HEK293 (cell line): ENCODE measurements around the gene ARR3.

Experiments used
- CTCF ChIA-PET: fragments of 350-600 bp; formaldehyde crosslinking; extraction: SDS; loops from one replicate; lab custom pipeline; 2021; ENCODE audit warnings: antibody characterized with exemption; lab: Yijun Ruan, JAX
- POLR2A ChIA-PET: fragments of 300-600 bp; formaldehyde crosslinking; extraction: SDS; loops from one replicate; lab custom pipeline; 2020; ENCODE audit warnings: antibody characterized with exemption, inconsistent platforms; lab: Yijun Ruan, JAX
- H3K27ac ChIP-seq: fragments of 200-500 bp; sonication (Bioruptor generic); 2 replicates; pipeline ENCODE4 v1.5.1; 2014; ENCODE audit warnings: low read depth, low read length, control low read depth, inconsistent platforms; ENCODE audit errors: extremely low read depth
- H3K36me3 ChIP-seq, 2 experiments: fragments of 200-500 bp in 1 of 2; sonication (Bioruptor generic) in 1 of 2; 1 replicate in 1 of 2; 2 replicates in 1 of 2; pipeline ENCODE4 v1.5.1; 2014 to 2017; ENCODE audit warnings: inconsistent platforms in 2 of 2, low read length in 2 of 2; ENCODE audit not compliant: control insufficient read depth in 2 of 2, insufficient read depth in 1 of 2
- H3K4me1 ChIP-seq: fragments of 200-500 bp; sonication (Bioruptor generic); 2 replicates; pipeline ENCODE4 v1.5.1; 2014; ENCODE audit warnings: mild to moderate bottlenecking, low read length, inconsistent platforms; ENCODE audit not compliant: control insufficient read depth, insufficient read depth
- H3K4me3 ChIP-seq: 2 replicates; pipeline ENCODE4 v1.5.1; 2011; ENCODE audit warnings: low read depth, mild to moderate bottlenecking, control low read depth, low read length, moderate library complexity
- H3K9me3 ChIP-seq: fragments of 200-500 bp; sonication (Bioruptor generic); 2 replicates; pipeline ENCODE4 v1.5.1; 2014; ENCODE audit warnings: low read depth, low read length, inconsistent platforms; ENCODE audit not compliant: control insufficient read depth, insufficient read depth
- IKZF3 ChIP-seq: fragments of 450-650 bp; IDR thresholded peaks from 2 replicates; pipeline ENCODE4 v1.5.0; 2018; ENCODE audit warnings: missing biosample characterization, mild to moderate bottlenecking, missing genetic modification characterization, moderate library complexity
- KLF1 ChIP-seq: fragments of 450-650 bp; formaldehyde crosslinking; IDR thresholded peaks from 2 replicates; pipeline ENCODE4 v1.5.1; 2016; ENCODE audit warnings: missing biosample characterization, missing genetic modification characterization
- KLF9 ChIP-seq: fragments of 450-650 bp; formaldehyde crosslinking; IDR thresholded peaks from 2 replicates; pipeline ENCODE4 v1.5.1; 2016; ENCODE audit warnings: missing biosample characterization, missing genetic modification characterization, low read depth
- REPIN1 ChIP-seq: fragments of 450-650 bp; formaldehyde crosslinking; IDR thresholded peaks from 2 replicates; pipeline ENCODE4 v1.5.1; 2017; ENCODE audit warnings: missing biosample characterization, missing genetic modification characterization, low read depth
- REST ChIP-seq: fragments of 450-650 bp; formaldehyde crosslinking; IDR thresholded peaks from 2 replicates; pipeline ENCODE4 v1.5.1; 2016; ENCODE audit warnings: missing biosample characterization, missing genetic modification characterization
- ZBTB44 ChIP-seq: fragments of 450-650 bp; IDR thresholded peaks from 2 replicates; pipeline ENCODE4 v1.5.1; 2018; ENCODE audit warnings: missing biosample characterization, mild to moderate bottlenecking, missing genetic modification characterization
- ZBTB8A ChIP-seq: fragments of 450-650 bp; formaldehyde crosslinking; IDR thresholded peaks from 2 replicates; pipeline ENCODE4 v1.5.1; 2016; ENCODE audit warnings: missing biosample characterization, missing genetic modification characterization
- ZFP3 ChIP-seq: fragments of 450-650 bp; formaldehyde crosslinking; IDR thresholded peaks from 2 replicates; pipeline ENCODE4 v1.5.1; 2016; ENCODE audit warnings: low read depth, missing biosample characterization, missing genetic modification characterization
- ZNF140 ChIP-seq: fragments of 450-650 bp; formaldehyde crosslinking; IDR thresholded peaks from 2 replicates; pipeline ENCODE4 v1.5.1; 2016; ENCODE audit warnings: missing biosample characterization, missing genetic modification characterization
- ZNF148 ChIP-seq: fragments of 450-650 bp; formaldehyde crosslinking; IDR thresholded peaks from 2 replicates; pipeline ENCODE4 v1.5.0; 2017; ENCODE audit warnings: missing biosample characterization, missing genetic modification characterization, borderline replicate concordance
- ZNF202 ChIP-seq: fragments of 450-650 bp; formaldehyde crosslinking; IDR thresholded peaks from 2 replicates; pipeline ENCODE4 v1.5.1; 2016; ENCODE audit warnings: missing biosample characterization, missing genetic modification characterization, borderline replicate concordance
- ZNF23 ChIP-seq: fragments of 450-650 bp; formaldehyde crosslinking; IDR thresholded peaks from 2 replicates; pipeline ENCODE4 v1.5.1; 2016; ENCODE audit warnings: missing biosample characterization, missing genetic modification characterization, borderline replicate concordance
- ZNF571 ChIP-seq: fragments of 450-650 bp; formaldehyde crosslinking; IDR thresholded peaks from 2 replicates; pipeline ENCODE4 v1.5.0; 2017; ENCODE audit warnings: missing biosample characterization, missing genetic modification characterization
- ZNF580 ChIP-seq: fragments of 450-650 bp; formaldehyde crosslinking; IDR thresholded peaks from 2 replicates; pipeline ENCODE4 v1.5.1; 2016; ENCODE audit warnings: missing biosample characterization, missing genetic modification characterization
- ZNF623 ChIP-seq: fragments of 450-650 bp; formaldehyde crosslinking; IDR thresholded peaks from 2 replicates; pipeline ENCODE4 v1.5.1; 2016; ENCODE audit warnings: missing biosample characterization, missing genetic modification characterization
- ZNF629 ChIP-seq: fragments of 450-650 bp; formaldehyde crosslinking; IDR thresholded peaks from 2 replicates; pipeline ENCODE4 v1.5.1; 2017; ENCODE audit warnings: missing biosample characterization, missing genetic modification characterization
- ZNF777 ChIP-seq: fragments of 450-650 bp; formaldehyde crosslinking; IDR thresholded peaks from 2 replicates; pipeline ENCODE4 v1.5.1; 2017; ENCODE audit warnings: missing biosample characterization, missing genetic modification characterization, borderline replicate concordance
- ZNF791 ChIP-seq: fragments of 450-650 bp; formaldehyde crosslinking; IDR thresholded peaks from 2 replicates; pipeline ENCODE4 v1.5.1; 2016; ENCODE audit warnings: missing biosample characterization, missing genetic modification characterization
- TF ChIP-seq, protein P1 (sequence below): fragments of 450-650 bp; formaldehyde crosslinking; IDR thresholded peaks from 2 replicates; pipeline ENCODE4 v1.5.1; 2016; ENCODE audit warnings: missing biosample characterization, missing genetic modification characterization

The ARR3 gene

DNA sequence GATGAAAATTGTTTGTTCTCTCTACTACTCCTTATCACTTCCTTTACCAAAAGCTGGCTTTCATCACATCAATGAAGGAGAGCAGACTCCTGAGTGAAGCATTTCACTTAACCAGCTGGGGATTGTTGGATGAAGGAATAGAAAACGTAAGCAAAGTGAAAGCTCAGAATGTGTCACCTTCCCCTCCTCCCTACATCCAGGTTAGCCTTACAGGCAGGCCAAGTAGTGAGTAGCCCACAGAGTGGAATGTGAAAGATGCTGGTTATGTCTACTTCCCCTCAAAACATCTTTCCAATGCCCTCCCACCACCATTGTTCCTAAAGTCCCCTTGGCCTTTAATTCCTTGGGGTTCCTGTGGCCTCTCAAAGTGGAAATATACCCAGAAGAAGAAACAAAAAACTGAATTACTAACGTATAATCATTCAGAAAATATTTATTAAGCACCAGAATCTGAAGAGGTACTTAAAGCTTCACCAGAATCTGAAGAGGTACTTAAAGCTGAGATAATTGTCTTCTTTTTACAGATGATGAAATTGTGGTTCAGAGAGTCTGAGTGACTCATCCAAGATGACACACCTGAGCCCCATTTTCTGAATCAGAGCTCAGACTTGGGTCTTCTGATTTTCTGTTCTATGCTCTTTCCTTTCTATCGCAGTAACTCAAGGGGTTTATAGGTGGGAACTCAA is 14.6 kb upstream of the ARR3 start:
- Histone ChIP-seq H3K27ac (no peak overlapping the region), H3K36me3 (no peaks in the 10 kb centered on the region), H3K9me3 (no peaks in the 10 kb centered on the region; the same call in none of the 2 replicates), H3K4me3 (no peak overlapping the region), H3K4me1 (no peaks in the 10 kb centered on the region)
- CTCF ChIA-PET = interaction anchor here (0.5 to 1.4 kb wide), 4 partner anchors 9 to 760 kb away, joined by 3 read pairs; partner anchors contain the start of gene IGBP1
- TF ChIP-seq ZBTB44 (tag by site-specific recombination) = no peak
- TF ChIP-seq ZNF777 (tag by site-specific recombination) = no peak
- TF ChIP-seq, protein P1, sequence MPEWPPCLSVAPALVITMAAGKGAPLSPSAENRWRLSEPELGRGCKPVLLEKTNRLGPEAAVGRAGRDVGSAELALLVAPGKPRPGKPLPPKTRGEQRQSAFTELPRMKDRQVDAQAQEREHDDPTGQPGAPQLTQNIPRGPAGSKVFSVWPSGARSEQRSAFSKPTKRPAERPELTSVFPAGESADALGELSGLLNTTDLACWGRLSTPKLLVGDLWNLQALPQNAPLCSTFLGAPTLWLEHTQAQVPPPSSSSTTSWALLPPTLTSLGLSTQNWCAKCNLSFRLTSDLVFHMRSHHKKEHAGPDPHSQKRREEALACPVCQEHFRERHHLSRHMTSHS (tag by site-specific recombination) = no peak
- TF ChIP-seq ZNF629 = no peak
- no peak for TF ChIP-seq REST (tag by site-specific recombination)
- TF ChIP-seq ZNF202 = no peak
- no peak for TF ChIP-seq ZNF23 (tag by site-specific recombination)
- TF ChIP-seq ZFP3 (tag by site-specific recombination) = no peak
- TF ChIP-seq ZNF571 = no peak
- TF ChIP-seq ZNF623 (tag by site-specific recombination) = no peak
- no peak for TF ChIP-seq ZBTB8A (tag by site-specific recombination)
- TF ChIP-seq IKZF3 (tag by site-specific recombination) = no peak
- TF ChIP-seq ZNF140 (tag by site-specific recombination) = no peak
- TF ChIP-seq ZNF580 (tag by site-specific recombination) = no peak
- no peak for TF ChIP-seq ZNF791 (tag by site-specific recombination)
- TF ChIP-seq KLF9 (tag by site-specific recombination) = no peak
- no peak for TF ChIP-seq ZNF148 (tag by site-specific recombination)
- TF ChIP-seq KLF1 (tag by site-specific recombination) = no peak
- no peak for TF ChIP-seq REPIN1 (tag by site-specific recombination)
- POLR2A ChIA-PET = no interaction called here
